PC-3 (cell line): Measurements from ENCODE around the gene TERB1. TPM values are rescaled to one million over a fixed set of nuclear protein-coding genes. Genes with fewer than 3 reads are reported as not detected.

Experiments
- ATAC-seq: fragments of 200-7000 bp; cut with Tn5 transposase; 2 replicates; pipeline ENCODE4 v1.9.1; 2020; ENCODE audit warnings: mild to moderate bottlenecking, moderate library complexity
- BruUV-seq: library from RNA; stranded (reverse); fragments of 400-500 nt; replicated peaks from 2 replicates; lab custom pipeline; 2021; lab: Mats Ljungman, UMichigan
- CTCF ChIA-PET: fragments of 300-600 bp; sonication (Branson Sonifier 250); formaldehyde crosslinking; loops from one replicate; lab custom pipeline; 2022; ENCODE audit warnings: antibody characterized with exemption; lab: Charles Lee
- POLR2A ChIA-PET: fragments of 300-600 bp; sonication (Branson Sonifier 250); formaldehyde crosslinking; loops from one replicate; lab custom pipeline; 2022; ENCODE audit warnings: antibody characterized with exemption; ENCODE audit not compliant: unreplicated experiment; lab: Charles Lee
- DNase-seq: peaks from one replicate; pipeline ENCODE4 v3.0.0-alpha.2; 2015
- H2AFZ ChIP-seq: fragments of 300-600 bp; sonication (generic); 2 replicates; pipeline ENCODE4 v1.6.0; 2016; ENCODE audit warnings: antibody characterized with exemption, low read length
- H3F3A ChIP-seq: fragments of 300-600 bp; sonication (generic); one replicate; pipeline ENCODE4 v1.6.0; 2017; ENCODE audit warnings: antibody characterized with exemption, low read length, control low read depth, mild to moderate bottlenecking; ENCODE audit not compliant: unreplicated experiment
- H3K27ac ChIP-seq: fragments of 300-600 bp; sonication (generic); 2 replicates; pipeline ENCODE4 v1.5.1; 2016; ENCODE audit warnings: mild to moderate bottlenecking, low read length
- H3K27me3 ChIP-seq: fragments of 300-600 bp; sonication (generic); 2 replicates; pipeline ENCODE4 v1.6.1; 2016; ENCODE audit warnings: low read length, mixed read lengths
- H3K36me3 ChIP-seq: fragments of 300-600 bp; sonication (generic); 2 replicates; pipeline ENCODE4 v1.6.1; 2016; ENCODE audit warnings: low read depth, mixed run types, low read length, mixed read lengths
- H3K4me1 ChIP-seq: fragments of 300-600 bp; sonication (generic); 2 replicates; pipeline ENCODE4 v1.5.1; 2016; ENCODE audit warnings: low read length; ENCODE audit not compliant: insufficient read depth
- H3K4me2 ChIP-seq: fragments of 300-600 bp; sonication (generic); 2 replicates; pipeline ENCODE4 v1.6.0; 2016; ENCODE audit warnings: low read length
- H3K4me3 ChIP-seq: fragments of 300-600 bp; sonication (generic); 2 replicates; pipeline ENCODE4 v1.5.1; 2016; ENCODE audit warnings: mild to moderate bottlenecking, low read length, mixed read lengths
- H3K79me2 ChIP-seq: fragments of 300-600 bp; sonication (generic); 2 replicates; pipeline ENCODE4 v1.6.1; 2017; ENCODE audit warnings: low read length, mixed read lengths
- H3K9ac ChIP-seq: fragments of 300-600 bp; sonication (generic); 2 replicates; pipeline ENCODE4 v1.6.0; 2016; ENCODE audit warnings: mild to moderate bottlenecking, low read length
- H3K9me2 ChIP-seq: fragments of 300-600 bp; sonication (generic); replicated peaks from 2 replicates; pipeline ENCODE4 v1.6.1; 2016; ENCODE audit warnings: mixed run types, low read length, mixed read lengths
- H3K9me3 ChIP-seq: fragments of 300-600 bp; sonication (generic); 2 replicates; pipeline ENCODE4 v1.6.1; 2016; ENCODE audit warnings: low read length, mixed read lengths
- H4K20me1 ChIP-seq: fragments of 300-600 bp; sonication (generic); 2 replicates; pipeline ENCODE4 v1.6.1; 2016; ENCODE audit warnings: low read length, mixed read lengths
- CTCF ChIP-seq: fragments of 300-600 bp; sonication (generic); conservative IDR thresholded peaks from 2 replicates; pipeline ENCODE4 v1.5.1; 2017; ENCODE audit warnings: antibody characterized with exemption, low read depth, mild to moderate bottlenecking, low read length
- EZH2 ChIP-seq: fragments of 300-600 bp; sonication (generic); IDR thresholded peaks from one replicate; pipeline ENCODE4 v1.6.1; 2017; ENCODE audit warnings: antibody characterized with exemption, mild to moderate bottlenecking, low read length; ENCODE audit not compliant: unreplicated experiment
- EZH2phosphoT487 ChIP-seq: fragments of 300-600 bp; sonication (generic); IDR thresholded peaks from 2 replicates; pipeline ENCODE4 v1.6.1; 2018; ENCODE audit warnings: mild to moderate bottlenecking, antibody characterized with exemption, low read length, borderline replicate concordance
- intact Hi-C: fragments of 100-400 bp; cut with micrococcal nuclease; formaldehyde crosslinking; loops from 2 replicates; pipeline ENCODE4 v1.9.0; 2023
- total RNA-seq: library from RNA; depleted of rRNA; stranded (reverse); fragments of >200 nt; gene quantifications from 2 replicates; pipeline ENCODE4 v1.2.3, GENCODE V29; 2014

Gene TERB1
- total RNA-seq, 1 experiment from 2014 or later: not detected

- no peaks in the 10 kb centered on the region for H3F3A ChIP-seq
- H3K9me3 ChIP-seq: no peaks in the 10 kb centered on the region
- H3K4me3 ChIP-seq: no peak overlapping the region
- H3K4me1 ChIP-seq: peaks cover 8% of the 10 kb centered on the region; the same call in 1 of the 2 replicates
- H3K27me3 ChIP-seq: no peaks in the 10 kb centered on the region
- no peak overlapping the region for H3K4me2 ChIP-seq
- CTCF ChIA-PET: no interaction called here
- no peak for TF ChIP-seq EZH2phosphoT487
- TF ChIP-seq CTCF: no peak
- no peak for TF ChIP-seq EZH2
- no TSS peak for BruUV-seq
- ATAC-seq (peak; percentile 21; the same call in 1 of the 2 replicates), DNase-seq (no peak)
- POLR2A ChIA-PET: no interaction called here
- H2AFZ ChIP-seq: no peak overlapping the region
- H3K79me2 ChIP-seq: no peaks in the 10 kb centered on the region
- peaks cover 5% of the 10 kb centered on the region; the same call in 1 of the 2 replicates for H3K36me3 ChIP-seq
- no peaks in the 10 kb centered on the region for H3K9me2 ChIP-seq
- no peak overlapping the region for H3K9ac ChIP-seq
- intact Hi-C loops: no loop called here
- H3K27ac ChIP-seq: no peak overlapping the region
- no peaks in the 10 kb centered on the region; the same call in 1 of the 2 replicates for H4K20me1 ChIP-seq
These were observed 83.6 kb downstream of the TERB1 start for GRCh38 chr16:66717776-66718175.

- ATAC-seq: peak; percentile 83
- Histone ChIP-seq H3K9me2 (no peaks in the 10 kb centered on the region), H3K27me3 (no peaks in the 10 kb centered on the region), H3F3A (no peaks in the 10 kb centered on the region), H3K79me2 (no peaks in the 10 kb centered on the region), H3K9ac (no peak overlapping the region), H3K4me2 (no peak overlapping the region), H3K27ac (no peak overlapping the region), H3K36me3 (peaks cover 4% of the 10 kb centered on the region; the same call in 1 of the 2 replicates), H3K4me3 (no peak overlapping the region), H2AFZ (no peak overlapping the region), H4K20me1 (no peaks in the 10 kb centered on the region; the same call in 1 of the 2 replicates), H3K4me1 (peaks cover 8% of the 10 kb centered on the region; the same call in 1 of the 2 replicates), H3K9me3 (no peaks in the 10 kb centered on the region)
- POLR2A ChIA-PET: no interaction called here
- intact Hi-C loops: no loop called here
- TF ChIP-seq EZH2 (no peak), CTCF (peak; percentile 63)
- DNase-seq: peak; percentile 47
- no TSS peak for BruUV-seq
- CTCF ChIA-PET: no interaction called here
These were observed 84.2 kb downstream of the TERB1 start for GRCh38 chr16:66717112-66717675.

GRCh38 chr16:66714654-66715307, 86.6 kb downstream of the TERB1 start:
- no peaks in the 10 kb centered on the region for H3K9me3 ChIP-seq
- TF ChIP-seq CTCF (no peak), EZH2 (no peak), EZH2phosphoT487 (no peak)
- no peaks in the 10 kb centered on the region for H3K4me1 ChIP-seq
- H3K9me2 ChIP-seq: no peaks in the 10 kb centered on the region
- H3K4me3 ChIP-seq: no peak overlapping the region
- intact Hi-C loops: no loop called here
- BruUV-seq: no TSS peak
- no peak for ATAC-seq
- no peaks in the 10 kb centered on the region for H3K27me3 ChIP-seq
- H3K4me2 ChIP-seq: no peak overlapping the region
- no peak overlapping the region for H2AFZ ChIP-seq
- H3K36me3 ChIP-seq: no peaks in the 10 kb centered on the region
- ChIA-PET CTCF (interaction anchor here (0.6 kb wide), 1 partner anchor 162 kb away, joined by 3 read pairs; the partner anchor contains the start of gene CKLF), POLR2A (no interaction called here)
- DNase-seq: no peak
- H3K27ac ChIP-seq: no peak overlapping the region
- H4K20me1 ChIP-seq: no peaks in the 10 kb centered on the region; the same call in 1 of the 2 replicates
- no peaks in the 10 kb centered on the region for H3F3A ChIP-seq
- H3K9ac ChIP-seq: no peak overlapping the region
- no peaks in the 10 kb centered on the region for H3K79me2 ChIP-seq
